HepG2 (cell line): ENCODE results near the gene PIM3. TPM values are rescaled to one million over a fixed set of nuclear protein-coding genes. Genes with fewer than 3 reads are reported as not detected.

ENCODE experiments used
- ASH2L ChIP-seq: fragments of 300-600, 200-600 bp; sonication (generic); IDR thresholded peaks from 2 replicates; pipeline ENCODE4 v1.7.0; 2017; ENCODE audit warnings: low read depth, mild to moderate bottlenecking, moderate library complexity, mixed read lengths, low read length; ENCODE audit not compliant: insufficient read length
- CBX5 ChIP-seq: sonication (generic); formaldehyde crosslinking; IDR thresholded peaks from 2 replicates; pipeline ENCODE4 v1.4.0; 2020; ENCODE audit warnings: missing genetic modification reagents, borderline replicate concordance
- ELF3 ChIP-seq: IDR thresholded peaks from 2 replicates; pipeline ENCODE4 v1.6.1; 2016; ENCODE audit warnings: missing genetic modification reagents, missing compliant biosample characterization
- KMT2B ChIP-seq: IDR thresholded peaks from 2 replicates; pipeline ENCODE4 v1.6.1; 2016; ENCODE audit warnings: missing genetic modification reagents, missing compliant biosample characterization
- NR2F2 ChIP-seq: IDR thresholded peaks from 2 replicates; pipeline ENCODE4 v1.6.1; 2012; ENCODE audit warnings: low read depth, inconsistent platforms, borderline replicate concordance
- RXRB ChIP-seq: IDR thresholded peaks from 2 replicates; pipeline ENCODE4 v1.6.1; 2016; ENCODE audit warnings: borderline replicate concordance, missing genetic modification reagents, missing compliant biosample characterization
- SALL1 ChIP-seq: sonication (generic); formaldehyde crosslinking; IDR thresholded peaks from 2 replicates; pipeline ENCODE4 v1.8.0; 2022; ENCODE audit warnings: mild to moderate bottlenecking, missing genetic modification reagents
- ZNF34 ChIP-seq: sonication (generic); formaldehyde crosslinking; IDR thresholded peaks from 2 replicates; pipeline ENCODE4 v1.4.0; 2020; ENCODE audit warnings: mild to moderate bottlenecking, missing genetic modification reagents, borderline replicate concordance
- ZNF350 ChIP-seq: sonication (generic); formaldehyde crosslinking; IDR thresholded peaks from 2 replicates; pipeline ENCODE4 v1.4.0; 2020; ENCODE audit warnings: mild to moderate bottlenecking, low read depth, missing genetic modification reagents, borderline replicate concordance
- ZNF644 ChIP-seq: IDR thresholded peaks from 2 replicates; pipeline ENCODE4 v1.6.1; 2016; ENCODE audit warnings: low read depth
- ZNF891 ChIP-seq: sonication (generic); formaldehyde crosslinking; IDR thresholded peaks from 2 replicates; pipeline ENCODE4 v1.5.0; 2020; ENCODE audit warnings: mild to moderate bottlenecking, missing genetic modification reagents
- polyA plus RNA-seq, 8 experiments: library from polyadenylated mRNA; depleted of rRNA in 3 of 8; stranded (reverse) in 7 of 8; unstranded in 1 of 8; fragments of >200 nt; fragmentation: Illumina TruSeq in 4 of 8; extraction: Trizol in 4 of 8; gene quantifications; 2 replicates each; pipeline versions ENCODE4 v1.2.1 to v1.2.3, GENCODE V29; 2011 to 2016; ENCODE audit warnings: low read depth in 4 of 8, missing spikeins in 1 of 8, mixed read lengths in 1 of 8; ENCODE audit not compliant: insufficient read depth in 1 of 8
- total RNA-seq, 5 experiments: library from RNA; depleted of rRNA; stranded (reverse); fragments of >200 nt; fragmentation: Illumina TruSeq; extraction: Trizol; gene quantifications; 2 replicates each; pipeline ENCODE4 v1.2.3, GENCODE V29; 2016; ENCODE audit warnings: low read depth in 1 of 5
- TF ChIP-seq, protein P1 (sequence below): IDR thresholded peaks from 2 replicates; pipeline ENCODE4 v1.4.0; 2020; ENCODE audit warnings: mild to moderate bottlenecking, missing genetic modification reagents
- TF ChIP-seq, protein P2 (sequence below): sonication (generic); formaldehyde crosslinking; IDR thresholded peaks from 2 replicates; pipeline ENCODE4 v1.4.0; 2020; ENCODE audit warnings: missing genetic modification reagents, mild to moderate bottlenecking, borderline replicate concordance
- TF ChIP-seq, protein P3 (sequence below): sonication (generic); formaldehyde crosslinking; IDR thresholded peaks from 2 replicates; pipeline ENCODE4 v1.8.0; 2022; ENCODE audit warnings: mild to moderate bottlenecking, missing genetic modification reagents, moderate library complexity
- TF ChIP-seq, protein P4 (sequence below): sonication (generic); formaldehyde crosslinking; IDR thresholded peaks from 2 replicates; pipeline ENCODE4 v1.4.0; 2020; ENCODE audit warnings: missing genetic modification reagents

The PIM3 gene
- total and polyA plus RNA-seq, 2 of the 13 experiments (the other 11 are each of a cell fraction or from before 2014, with no cell fraction given), result 21.6 to 31.2 TPM

DNA sequence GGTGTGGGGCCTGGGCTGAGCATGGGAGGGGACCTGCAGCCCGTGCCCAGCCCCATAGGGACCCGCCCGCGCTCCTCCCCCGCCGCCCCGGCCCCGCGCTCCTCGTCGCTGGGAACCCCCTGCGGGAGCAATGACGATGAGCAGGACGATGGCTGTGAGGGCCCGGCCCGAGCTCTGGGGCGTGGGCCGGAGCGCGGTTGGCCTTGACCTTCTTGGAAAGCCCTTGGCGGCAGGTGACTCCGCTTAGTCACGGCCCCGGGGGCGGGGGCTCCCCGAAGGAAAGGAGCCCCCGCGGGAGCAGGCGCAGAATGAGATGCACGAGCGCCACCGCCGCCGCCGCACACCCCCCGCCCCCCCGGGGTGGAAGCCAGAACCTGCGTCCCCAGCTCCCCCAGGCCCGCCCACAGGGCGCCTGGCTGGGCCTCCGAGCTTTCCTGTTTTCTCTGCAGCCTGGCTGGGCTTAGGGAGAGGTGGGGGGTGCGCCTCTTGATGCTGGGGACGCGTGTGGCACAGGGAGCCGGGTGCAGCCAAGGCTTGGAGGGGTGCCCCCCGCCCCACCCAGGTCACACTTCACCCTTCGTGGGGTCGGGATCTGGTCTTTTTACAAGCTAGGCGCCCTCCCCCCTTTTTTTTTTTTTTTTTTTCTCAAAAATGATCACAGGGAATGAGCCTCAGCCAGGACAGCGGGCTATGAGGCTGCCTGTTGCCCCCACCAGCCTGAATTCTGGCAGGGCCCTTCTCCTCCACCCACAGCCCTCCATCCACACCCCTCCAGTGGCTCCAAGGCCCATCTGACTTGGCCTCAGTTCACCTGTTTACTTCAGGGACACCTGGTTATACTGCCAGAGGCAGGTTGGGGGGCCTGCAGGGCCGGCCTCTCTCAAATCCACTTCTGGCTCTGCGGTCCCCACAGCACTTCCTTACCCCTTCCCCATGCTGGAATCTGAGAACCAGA is 24.3 kb upstream of the PIM3 start (continued):
- TF ChIP-seq, protein P1, sequence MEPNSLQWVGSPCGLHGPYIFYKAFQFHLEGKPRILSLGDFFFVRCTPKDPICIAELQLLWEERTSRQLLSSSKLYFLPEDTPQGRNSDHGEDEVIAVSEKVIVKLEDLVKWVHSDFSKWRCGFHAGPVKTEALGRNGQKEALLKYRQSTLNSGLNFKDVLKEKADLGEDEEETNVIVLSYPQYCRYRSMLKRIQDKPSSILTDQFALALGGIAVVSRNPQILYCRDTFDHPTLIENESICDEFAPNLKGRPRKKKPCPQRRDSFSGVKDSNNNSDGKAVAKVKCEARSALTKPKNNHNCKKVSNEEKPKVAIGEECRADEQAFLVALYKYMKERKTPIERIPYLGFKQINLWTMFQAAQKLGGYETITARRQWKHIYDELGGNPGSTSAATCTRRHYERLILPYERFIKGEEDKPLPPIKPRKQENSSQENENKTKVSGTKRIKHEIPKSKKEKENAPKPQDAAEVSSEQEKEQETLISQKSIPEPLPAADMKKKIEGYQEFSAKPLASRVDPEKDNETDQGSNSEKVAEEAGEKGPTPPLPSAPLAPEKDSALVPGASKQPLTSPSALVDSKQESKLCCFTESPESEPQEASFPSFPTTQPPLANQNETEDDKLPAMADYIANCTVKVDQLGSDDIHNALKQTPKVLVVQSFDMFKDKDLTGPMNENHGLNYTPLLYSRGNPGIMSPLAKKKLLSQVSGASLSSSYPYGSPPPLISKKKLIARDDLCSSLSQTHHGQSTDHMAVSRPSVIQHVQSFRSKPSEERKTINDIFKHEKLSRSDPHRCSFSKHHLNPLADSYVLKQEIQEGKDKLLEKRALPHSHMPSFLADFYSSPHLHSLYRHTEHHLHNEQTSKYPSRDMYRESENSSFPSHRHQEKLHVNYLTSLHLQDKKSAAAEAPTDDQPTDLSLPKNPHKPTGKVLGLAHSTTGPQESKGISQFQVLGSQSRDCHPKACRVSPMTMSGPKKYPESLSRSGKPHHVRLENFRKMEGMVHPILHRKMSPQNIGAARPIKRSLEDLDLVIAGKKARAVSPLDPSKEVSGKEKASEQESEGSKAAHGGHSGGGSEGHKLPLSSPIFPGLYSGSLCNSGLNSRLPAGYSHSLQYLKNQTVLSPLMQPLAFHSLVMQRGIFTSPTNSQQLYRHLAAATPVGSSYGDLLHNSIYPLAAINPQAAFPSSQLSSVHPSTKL (CRISPR knock-in tag), result peak; percentile 95
- TF ChIP-seq ASH2L (no peak), ZNF891 (CRISPR knock-in tag) (no peak), ZNF34 (no peak), NR2F2 (peak; percentile 58; the same call in 1 of the 2 replicates), SALL1 (CRISPR knock-in tag) (peak; percentile 68), ZNF350 (CRISPR knock-in tag) (no peak), KMT2B (CRISPR knock-in tag) (no peak), CBX5 (CRISPR knock-in tag) (peak; percentile 77; the same call in 1 of the 2 replicates), ZNF644 (CRISPR knock-in tag) (no peak), RXRB (CRISPR knock-in tag) (peak; percentile 96), ELF3 (peak; percentile 61)
- TF ChIP-seq, protein P2, sequence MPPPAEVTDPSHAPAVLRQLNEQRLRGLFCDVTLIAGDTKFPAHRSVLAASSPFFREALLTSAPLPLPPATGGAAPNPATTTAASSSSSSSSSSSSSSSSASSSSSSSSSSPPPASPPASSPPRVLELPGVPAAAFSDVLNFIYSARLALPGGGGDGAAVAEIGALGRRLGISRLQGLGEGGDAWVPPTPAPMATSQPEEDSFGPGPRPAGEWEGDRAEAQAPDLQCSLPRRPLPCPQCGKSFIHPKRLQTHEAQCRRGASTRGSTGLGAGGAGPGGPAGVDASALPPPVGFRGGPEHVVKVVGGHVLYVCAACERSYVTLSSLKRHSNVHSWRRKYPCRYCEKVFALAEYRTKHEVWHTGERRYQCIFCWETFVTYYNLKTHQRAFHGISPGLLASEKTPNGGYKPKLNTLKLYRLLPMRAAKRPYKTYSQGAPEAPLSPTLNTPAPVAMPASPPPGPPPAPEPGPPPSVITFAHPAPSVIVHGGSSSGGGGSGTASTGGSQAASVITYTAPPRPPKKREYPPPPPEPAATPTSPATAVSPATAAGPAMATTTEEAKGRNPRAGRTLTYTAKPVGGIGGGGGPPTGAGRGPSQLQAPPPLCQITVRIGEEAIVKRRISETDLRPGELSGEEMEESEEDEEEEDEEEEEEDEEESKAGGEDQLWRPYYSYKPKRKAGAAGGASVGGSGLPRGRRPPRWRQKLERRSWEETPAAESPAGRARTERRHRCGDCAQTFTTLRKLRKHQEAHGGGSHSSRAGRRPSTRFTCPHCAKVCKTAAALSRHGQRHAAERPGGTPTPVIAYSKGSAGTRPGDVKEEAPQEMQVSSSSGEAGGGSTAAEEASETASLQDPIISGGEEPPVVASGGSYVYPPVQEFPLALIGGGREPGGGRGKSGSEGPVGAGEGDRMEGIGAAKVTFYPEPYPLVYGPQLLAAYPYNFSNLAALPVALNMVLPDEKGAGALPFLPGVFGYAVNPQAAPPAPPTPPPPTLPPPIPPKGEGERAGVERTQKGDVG (CRISPR knock-in tag), result no peak
- TF ChIP-seq, protein P3, sequence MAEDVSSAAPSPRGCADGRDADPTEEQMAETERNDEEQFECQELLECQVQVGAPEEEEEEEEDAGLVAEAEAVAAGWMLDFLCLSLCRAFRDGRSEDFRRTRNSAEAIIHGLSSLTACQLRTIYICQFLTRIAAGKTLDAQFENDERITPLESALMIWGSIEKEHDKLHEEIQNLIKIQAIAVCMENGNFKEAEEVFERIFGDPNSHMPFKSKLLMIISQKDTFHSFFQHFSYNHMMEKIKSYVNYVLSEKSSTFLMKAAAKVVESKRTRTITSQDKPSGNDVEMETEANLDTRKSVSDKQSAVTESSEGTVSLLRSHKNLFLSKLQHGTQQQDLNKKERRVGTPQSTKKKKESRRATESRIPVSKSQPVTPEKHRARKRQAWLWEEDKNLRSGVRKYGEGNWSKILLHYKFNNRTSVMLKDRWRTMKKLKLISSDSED (CRISPR knock-in tag), result no peak
- TF ChIP-seq, protein P4, sequence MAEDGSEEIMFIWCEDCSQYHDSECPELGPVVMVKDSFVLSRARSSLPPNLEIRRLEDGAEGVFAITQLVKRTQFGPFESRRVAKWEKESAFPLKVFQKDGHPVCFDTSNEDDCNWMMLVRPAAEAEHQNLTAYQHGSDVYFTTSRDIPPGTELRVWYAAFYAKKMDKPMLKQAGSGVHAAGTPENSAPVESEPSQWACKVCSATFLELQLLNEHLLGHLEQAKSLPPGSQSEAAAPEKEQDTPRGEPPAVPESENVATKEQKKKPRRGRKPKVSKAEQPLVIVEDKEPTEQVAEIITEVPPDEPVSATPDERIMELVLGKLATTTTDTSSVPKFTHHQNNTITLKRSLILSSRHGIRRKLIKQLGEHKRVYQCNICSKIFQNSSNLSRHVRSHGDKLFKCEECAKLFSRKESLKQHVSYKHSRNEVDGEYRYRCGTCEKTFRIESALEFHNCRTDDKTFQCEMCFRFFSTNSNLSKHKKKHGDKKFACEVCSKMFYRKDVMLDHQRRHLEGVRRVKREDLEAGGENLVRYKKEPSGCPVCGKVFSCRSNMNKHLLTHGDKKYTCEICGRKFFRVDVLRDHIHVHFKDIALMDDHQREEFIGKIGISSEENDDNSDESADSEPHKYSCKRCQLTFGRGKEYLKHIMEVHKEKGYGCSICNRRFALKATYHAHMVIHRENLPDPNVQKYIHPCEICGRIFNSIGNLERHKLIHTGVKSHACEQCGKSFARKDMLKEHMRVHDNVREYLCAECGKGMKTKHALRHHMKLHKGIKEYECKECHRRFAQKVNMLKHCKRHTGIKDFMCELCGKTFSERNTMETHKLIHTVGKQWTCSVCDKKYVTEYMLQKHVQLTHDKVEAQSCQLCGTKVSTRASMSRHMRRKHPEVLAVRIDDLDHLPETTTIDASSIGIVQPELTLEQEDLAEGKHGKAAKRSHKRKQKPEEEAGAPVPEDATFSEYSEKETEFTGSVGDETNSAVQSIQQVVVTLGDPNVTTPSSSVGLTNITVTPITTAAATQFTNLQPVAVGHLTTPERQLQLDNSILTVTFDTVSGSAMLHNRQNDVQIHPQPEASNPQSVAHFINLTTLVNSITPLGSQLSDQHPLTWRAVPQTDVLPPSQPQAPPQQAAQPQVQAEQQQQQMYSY, result no peak
